NCI-H748 (cell line): Measurements from ENCODE around the gene AUTS2.
A peak's percentile ranks its signal among the peaks of the same experiment; 100 is the strongest.

Source experiments
- DNase-seq: peaks from one replicate; lab custom pipeline; 2025; ENCODE audit not compliant: unreplicated experiment; lab: John Stamatoyannopoulos, UW

AUTS2 gene

GRCh38 chr7:70432567-70433001 is 834.3 kb downstream of the AUTS2 start:
- peak; percentile 90 for DNase-seq

DNA sequence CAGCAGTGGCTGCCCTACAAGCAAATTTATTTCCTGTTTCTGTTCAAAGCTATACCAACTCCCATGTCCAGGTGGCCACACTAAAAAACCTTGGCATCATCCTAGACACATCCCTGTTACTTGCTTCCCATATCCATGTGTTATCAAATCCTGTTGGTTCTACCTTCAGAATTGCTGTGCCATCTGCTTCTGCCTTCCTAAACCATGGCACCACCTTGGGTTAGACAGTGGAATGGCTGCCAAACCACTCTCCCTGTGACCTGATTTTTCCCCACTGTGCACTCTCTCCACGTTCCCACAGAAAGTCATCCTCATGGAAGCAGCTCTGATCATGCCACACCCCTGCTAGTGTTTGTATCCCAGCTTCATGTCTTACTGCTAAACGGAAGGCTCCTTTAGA is 836.1 kb downstream of the AUTS2 start:
- peak; percentile 44 for DNase-seq

- DNase-seq: no peak
These were observed 836.5 kb downstream of the AUTS2 start for GRCh38 chr7:70434821-70435220.

DNA sequence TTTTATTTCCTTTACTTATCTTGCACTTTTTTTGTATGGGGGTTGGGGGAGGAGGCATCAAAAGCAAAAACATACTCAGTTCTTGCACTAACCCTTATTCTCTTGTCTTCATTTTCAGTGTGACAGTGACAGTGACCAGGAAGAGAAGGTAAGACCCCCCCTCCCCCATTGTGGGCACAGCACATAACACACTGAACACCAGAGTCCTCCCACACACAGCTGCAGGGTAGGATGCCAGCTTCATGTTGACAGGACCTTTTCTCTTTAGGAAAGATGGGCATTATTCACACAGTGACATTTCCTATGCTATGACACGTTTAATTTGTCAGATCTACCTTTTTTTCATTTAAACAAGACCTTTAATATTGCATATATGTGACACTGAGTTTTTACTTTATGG is 837.4 kb downstream of the AUTS2 start:
- no peak for DNase-seq

DNA sequence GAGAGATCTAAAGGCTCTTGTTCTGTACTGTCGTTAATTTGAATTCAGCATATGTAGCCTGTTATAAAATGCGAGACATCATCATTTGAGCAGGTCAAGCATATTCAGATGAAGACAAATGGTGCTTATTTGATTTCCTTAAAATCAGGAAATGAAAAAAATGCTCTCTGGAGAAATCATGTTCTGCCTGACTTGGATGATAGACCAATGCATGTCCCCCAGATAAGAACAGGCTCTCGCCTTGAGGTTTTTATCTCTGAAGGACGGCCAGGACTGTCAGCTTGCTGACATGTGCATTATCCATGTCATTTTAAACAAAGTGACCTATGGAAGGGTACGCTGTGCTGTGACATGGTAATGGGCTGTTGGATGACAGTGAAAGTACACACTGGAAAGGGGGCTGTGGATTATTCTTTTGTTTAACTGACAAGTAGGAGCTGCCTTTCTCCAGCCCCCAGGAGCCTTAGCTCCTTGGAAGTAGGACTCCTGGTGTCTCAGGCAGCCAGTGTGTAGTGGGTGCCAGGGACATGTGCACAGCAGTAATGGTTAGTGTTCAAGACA is 838.6 kb downstream of the AUTS2 start:
- no peak for DNase-seq

- no peak for DNase-seq
These were observed 841.4 kb downstream of the AUTS2 start for GRCh38 chr7:70439651-70440050.

GRCh38 chr7:70446448-70447143 is 848.3 kb downstream of the AUTS2 start:
- DNase-seq: peak; percentile 70

GRCh38 chr7:70448312-70448906 is 850.1 kb downstream of the AUTS2 start:
- no peak for DNase-seq

GRCh38 chr7:70450731-70451130 is 852.5 kb downstream of the AUTS2 start:
- no peak for DNase-seq

DNA sequence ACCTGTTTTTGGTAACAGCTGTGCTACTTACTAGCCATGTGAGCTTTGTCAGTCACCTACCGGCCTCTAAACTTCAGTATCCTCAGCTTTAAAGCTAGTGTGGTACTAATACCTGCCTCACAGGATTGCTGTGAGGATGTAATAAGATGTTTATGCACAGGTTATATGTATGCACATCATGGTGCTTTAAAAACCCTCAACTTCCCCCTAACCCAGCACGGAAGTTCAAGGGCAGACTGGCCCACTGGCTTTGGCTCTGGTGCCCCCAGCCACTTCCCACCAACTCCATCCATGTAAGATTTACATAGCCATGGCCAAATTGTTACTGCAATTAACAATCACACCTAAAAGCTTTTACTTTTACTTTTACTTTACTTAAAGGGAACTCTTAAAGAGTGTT is 857.6 kb downstream of the AUTS2 start:
- DNase-seq: no peak

- DNase-seq: no peak
These were observed 858.4 kb downstream of the AUTS2 start for GRCh38 chr7:70456719-70457118.

- DNase-seq: no peak
These were observed 859.2 kb downstream of the AUTS2 start for GRCh38 chr7:70457482-70457881.

- DNase-seq: peak; percentile 64
These were observed 859.8 kb downstream of the AUTS2 start for GRCh38 chr7:70457883-70458680.

DNA sequence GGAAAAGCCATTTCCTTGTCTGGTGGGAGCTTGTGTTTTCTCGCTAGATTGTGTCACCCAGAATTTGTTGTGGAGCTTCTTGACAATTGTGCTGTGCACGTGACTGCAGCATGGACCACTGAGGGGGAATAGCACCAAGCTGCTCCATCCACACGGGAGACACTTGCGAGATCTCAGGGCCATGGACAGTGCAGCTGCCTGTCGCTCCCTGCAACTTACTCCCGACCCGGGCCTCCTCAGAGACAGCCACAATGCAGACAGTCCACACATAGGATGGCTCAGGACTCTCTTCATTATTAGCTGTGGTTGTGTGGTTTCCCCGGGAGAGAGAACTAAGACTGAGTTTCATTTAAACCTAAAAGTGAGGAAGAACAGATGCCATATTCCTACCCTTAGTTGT is 860.5 kb downstream of the AUTS2 start:
- no peak for DNase-seq

DNA sequence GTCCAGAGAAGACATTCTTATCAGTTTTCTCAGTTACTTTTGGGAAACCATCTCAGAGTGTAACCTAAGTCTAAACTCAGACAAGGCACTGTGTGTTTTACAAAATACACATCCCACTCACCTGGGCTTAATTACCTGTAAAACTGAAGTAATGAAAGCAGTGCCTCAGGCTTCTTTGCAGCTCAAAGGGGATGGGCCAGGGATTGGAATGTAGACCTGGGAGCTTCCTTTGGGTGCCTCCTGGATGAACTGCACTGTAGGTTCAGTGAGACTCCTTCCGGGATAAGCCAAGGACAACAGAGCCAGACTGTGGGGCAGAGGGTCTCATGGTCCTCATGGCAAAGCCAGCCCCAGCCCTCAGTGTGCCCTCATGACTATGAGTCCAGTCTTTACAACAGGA is 861.3 kb downstream of the AUTS2 start:
- no peak for DNase-seq

DNA sequence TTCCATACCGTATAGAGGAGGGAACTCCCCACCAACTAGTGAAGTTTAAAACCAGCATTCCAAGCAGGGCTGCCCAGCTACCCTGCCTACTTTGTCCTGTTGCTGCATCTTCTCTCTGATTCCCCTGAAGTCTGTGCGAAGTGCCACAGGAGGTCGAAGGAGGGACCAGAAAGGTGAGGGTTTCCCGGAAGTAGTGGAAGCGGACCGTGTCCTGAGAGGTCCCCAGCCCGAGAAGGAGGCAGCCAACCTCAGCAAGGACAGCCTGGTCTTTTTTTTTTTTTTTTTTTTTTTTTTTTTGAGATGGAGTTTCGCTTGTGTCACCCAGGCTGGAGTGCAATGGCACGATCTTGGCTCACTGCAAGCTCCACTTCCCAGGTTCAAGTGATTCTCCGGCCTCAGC is 861.8 kb downstream of the AUTS2 start:
- DNase-seq: no peak

DNA sequence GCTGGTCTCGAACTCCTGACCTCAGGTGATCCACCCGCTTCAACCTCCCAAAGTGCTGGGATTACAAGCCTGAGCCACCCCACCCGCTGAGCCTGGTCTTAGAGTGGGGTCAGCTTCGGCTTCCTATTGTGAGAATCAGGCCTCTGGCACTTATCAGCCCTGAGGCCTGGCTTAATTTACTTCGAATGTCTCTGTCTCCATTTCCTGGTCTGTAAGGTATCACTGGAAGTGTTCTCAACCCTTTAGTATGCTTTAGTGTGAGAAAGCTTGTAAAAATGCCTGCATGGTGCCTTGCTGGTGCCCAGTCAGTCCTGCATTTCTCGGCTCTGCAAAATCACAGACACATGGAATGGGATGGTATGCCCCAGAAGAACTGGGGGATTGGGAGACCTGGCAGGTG is 862.3 kb downstream of the AUTS2 start:
- DNase-seq: no peak

- DNase-seq: peak; percentile 49
These were observed 865.2 kb downstream of the AUTS2 start for GRCh38 chr7:70463352-70463938.

- no peak for DNase-seq
These were observed 868.6 kb downstream of the AUTS2 start for GRCh38 chr7:70466725-70467364.

- DNase-seq: no peak
These were observed 872.5 kb downstream of the AUTS2 start for GRCh38 chr7:70470746-70471145.
